Tongue (tissue), 2 donors: ENCODE measurements around the gene CNNM1. TPM values are rescaled to one million over a fixed set of nuclear protein-coding genes. Genes with fewer than 3 reads are reported as not detected.

Experiments
- DNase-seq: peaks from one replicate; pipeline ENCODE4 v3.0.0-alpha.2; 2015
- total RNA-seq: library from RNA; depleted of rRNA; stranded (reverse); fragments of >200 nt; gene quantifications from one replicate; pipeline ENCODE4 v1.2.3, GENCODE V29; 2014

Gene CNNM1
- total RNA-seq, 1 donor from 2014 or later = 0.92 TPM

DNA sequence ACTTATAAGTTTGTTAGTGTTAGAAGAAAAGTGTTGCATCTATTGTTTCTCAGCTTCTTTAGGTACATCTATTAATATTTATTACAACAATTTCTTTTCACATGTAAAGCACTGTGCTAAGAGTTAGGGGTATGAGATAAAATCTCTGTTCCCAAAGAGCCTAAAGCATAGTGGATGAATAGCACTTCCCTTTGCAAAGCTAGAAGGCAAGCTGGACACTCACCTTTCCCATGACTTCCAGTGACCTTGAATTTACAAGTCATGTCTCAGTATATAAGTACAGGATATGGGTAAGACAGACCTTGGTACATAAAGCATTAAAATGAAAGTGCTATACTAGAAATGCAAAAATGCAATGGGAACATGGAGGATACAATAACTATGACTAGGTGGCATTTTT is 8.7 kb downstream of the CNNM1 start:
- DNase-seq = no peak

DNA sequence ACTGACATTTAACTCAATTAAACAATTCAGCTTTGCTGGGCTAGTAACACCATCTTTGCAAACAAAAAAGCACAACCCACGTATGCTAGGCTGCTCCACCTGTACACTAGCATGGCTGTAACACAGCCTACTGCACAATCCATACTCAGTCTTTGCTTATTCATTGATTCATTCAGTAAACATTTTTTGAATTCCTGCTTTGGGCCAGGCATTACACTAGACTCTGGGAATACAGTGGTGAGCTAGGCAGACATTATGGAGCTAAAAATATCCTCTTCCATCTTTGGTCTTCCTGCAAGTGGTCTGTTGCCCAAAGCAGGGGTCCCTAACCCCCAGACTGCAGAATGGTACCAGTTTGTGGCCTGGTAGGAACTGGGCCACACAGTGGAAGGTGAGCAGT is 9.9 kb downstream of the CNNM1 start:
- no peak for DNase-seq

DNA sequence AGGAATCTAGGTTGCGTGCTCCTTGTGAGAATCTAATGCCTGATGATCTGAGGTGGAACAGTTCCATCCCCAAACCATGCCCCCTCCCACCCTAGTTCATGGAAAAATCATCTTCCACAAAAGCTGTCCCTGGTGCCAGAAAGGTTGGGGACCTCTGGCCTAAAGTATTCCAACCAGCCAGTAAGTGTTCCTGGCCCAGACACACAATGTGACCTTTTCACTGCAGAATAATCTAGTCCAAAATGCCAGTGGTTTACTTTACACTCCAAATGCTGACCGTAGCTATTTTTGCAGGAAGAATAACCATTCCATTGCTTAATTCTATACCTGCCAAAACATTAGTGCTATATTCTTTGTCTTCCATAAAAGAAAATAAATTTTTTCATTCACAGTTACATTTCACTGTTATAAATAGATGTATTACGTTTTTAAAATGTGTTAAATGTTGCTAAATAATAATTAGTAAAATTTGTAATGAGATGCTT is 10.4 kb downstream of the CNNM1 start:
- no peak for DNase-seq

DNA sequence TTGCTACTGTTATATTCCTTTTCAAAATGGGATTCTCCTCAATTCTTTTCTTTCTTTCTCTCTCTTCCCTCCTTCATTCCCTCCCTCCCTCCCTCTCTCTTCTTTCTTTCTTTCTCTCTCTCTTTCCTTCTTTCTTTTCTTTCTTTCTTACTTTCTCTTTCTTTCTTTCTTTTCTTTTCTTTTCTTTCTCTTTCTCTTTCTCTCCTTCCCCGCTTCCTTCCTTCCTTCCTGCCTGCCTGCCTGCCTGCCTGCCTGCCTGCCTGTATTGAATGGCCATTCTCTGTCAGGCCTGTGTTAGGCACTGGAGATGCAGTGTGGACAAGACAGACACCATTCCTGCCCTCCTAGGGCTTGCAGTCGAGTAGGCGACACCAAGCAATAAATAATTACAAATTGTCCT is 11.5 kb downstream of the CNNM1 start:
- no peak for DNase-seq

GRCh38 chr10:99341248-99341647 is 12.1 kb downstream of the CNNM1 start:
- no peak for DNase-seq

DNA sequence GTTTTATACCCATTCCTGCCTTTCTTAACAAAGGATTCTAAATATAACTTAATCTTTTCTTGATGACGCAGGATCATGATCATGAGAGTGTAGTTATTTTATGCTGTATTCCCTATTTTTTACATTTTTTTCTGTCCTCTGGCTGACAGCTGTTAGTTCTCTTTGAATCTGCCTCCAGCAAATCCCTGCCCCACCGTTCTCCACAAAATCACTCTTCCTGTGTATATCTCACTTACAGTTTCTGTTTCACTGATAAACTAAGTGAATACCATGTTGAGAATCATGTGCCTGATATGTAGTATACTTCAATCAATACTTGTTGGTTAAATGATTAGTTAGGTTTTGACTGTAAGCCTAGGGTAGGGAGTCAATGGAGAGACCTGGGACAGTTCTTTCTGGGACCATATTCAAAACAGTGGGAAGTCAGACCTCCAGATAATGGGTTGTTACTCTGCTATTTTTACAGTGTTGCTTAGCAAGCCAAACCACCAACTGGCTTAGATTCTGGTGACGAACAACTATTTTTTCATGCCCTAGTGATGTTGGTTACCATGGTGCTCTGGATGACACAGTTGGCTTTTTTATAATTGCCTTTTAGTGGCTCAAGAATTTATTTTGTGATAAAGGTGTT is 12.8 kb downstream of the CNNM1 start:
- DNase-seq = no peak

- DNase-seq = no peak
Observed at GRCh38 chr10:99343262-99343661, 14.1 kb downstream of the CNNM1 start.

DNA sequence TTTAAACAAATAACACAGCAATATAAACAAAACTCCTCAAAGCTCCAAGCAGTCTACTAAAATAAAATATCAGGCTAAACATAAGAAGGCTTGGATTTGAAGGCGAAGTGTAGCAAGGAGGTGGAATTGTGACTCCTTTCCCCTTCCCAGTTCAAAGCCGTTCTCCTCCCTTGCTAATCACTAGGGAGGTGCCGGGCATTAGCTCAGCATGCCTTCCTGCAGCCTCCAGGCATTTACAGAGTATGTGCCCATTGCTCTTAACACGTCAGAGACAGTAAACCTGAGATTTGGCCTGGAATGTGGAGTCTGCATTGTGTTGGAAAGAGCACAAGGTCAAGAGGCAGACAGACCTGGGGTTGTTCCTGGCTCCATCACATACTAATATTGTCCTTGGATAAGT is 15.6 kb downstream of the CNNM1 start:
- DNase-seq = no peak

DNA sequence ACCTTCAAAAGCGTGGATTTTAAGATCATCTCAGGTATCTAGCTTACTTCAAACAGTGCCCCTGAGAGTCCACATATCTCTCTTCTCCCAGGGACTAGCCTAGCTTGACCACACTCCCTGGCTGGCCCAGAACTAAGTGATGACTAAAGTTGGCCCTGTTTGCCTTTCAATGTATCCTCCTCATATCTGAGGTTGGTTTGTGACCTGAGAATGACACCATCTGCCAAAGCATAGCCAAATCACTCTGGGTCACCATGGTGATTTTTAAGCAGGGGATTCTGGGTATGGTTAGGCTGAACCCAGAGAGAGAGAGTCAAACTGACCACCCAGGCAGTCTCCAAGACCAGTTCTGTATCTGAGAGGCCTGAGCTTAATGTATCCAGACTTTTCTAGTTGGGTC is 16.2 kb downstream of the CNNM1 start:
- no peak for DNase-seq

DNA sequence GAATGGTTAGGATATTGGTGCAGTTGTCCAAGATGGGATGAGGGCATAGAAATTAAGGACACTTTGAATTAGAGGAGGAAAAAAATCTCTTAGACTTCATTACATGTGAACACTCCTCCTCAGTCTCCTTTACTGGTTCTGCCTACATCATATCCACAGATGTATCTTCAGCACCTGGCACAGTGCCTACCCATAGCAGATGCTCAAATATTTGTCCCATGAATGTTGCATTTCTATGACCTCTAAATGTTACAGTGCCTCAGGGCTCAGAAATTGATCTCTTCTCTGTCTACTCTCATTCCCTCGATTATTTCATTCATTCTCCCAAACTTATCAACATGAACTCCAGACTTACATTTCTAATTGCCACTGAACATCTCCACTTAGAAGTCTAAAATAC is 17.1 kb downstream of the CNNM1 start:
- DNase-seq = peak; percentile 18

DNA sequence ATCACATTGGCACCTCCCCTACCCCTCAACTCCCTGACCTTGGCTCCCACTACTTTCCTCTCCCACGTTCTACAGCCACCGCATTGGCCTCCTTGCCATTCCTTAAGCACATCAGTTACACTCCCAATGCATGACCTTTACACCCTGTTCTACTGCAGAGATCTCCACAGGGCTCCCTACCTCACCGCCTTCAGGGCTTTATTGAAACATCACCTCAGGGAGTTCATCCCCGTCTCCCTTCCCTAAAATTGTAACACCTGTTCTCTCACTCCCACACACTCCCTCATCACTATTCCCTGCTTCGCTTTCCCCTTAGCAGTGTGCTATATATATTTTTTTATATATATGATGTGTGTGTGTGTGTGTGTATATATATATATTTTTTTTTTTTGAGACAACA is 18.5 kb downstream of the CNNM1 start:
- DNase-seq = no peak

DNA sequence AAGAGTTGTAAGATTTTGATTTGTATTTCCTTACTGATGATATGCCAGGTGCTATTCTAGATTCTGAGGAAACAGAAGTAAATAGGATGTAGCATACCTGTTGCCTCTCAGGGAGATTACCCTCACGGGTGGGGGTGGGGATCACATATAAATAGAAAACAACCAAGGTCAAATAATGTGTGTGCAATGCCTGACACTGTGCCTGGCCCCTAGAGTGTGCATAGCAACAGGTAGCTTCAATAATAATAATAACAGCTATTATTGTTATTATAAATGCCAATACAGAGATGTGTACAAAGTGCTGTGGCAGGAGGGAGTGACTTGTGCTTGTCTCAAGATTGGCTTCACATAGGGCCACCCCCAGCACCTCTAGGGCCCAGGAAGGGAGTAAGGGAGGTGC is 24.0 kb downstream of the CNNM1 start:
- no peak for DNase-seq

DNA sequence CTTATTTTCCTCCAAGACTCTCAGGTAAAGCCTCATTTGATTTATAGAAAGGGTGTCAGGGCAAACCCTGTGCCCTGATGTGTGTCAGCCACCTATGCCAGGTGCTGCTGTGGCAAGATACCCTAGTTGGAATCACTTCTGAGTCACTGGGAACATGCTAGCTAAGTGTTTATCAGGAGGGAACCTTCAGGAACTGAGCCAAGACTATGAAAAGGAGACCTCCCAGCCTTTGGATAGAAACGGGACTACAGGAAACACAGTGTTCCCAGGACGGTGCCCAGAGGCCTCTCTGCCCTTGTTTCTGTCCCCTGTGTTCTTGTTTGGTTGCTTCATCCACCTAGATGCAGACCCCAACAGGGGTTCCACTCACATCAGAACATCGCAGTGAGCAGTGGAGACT is 28.5 kb downstream of the CNNM1 start:
- DNase-seq = no peak

GRCh38 chr10:99358101-99358500 is 28.9 kb downstream of the CNNM1 start:
- no peak for DNase-seq

DNA sequence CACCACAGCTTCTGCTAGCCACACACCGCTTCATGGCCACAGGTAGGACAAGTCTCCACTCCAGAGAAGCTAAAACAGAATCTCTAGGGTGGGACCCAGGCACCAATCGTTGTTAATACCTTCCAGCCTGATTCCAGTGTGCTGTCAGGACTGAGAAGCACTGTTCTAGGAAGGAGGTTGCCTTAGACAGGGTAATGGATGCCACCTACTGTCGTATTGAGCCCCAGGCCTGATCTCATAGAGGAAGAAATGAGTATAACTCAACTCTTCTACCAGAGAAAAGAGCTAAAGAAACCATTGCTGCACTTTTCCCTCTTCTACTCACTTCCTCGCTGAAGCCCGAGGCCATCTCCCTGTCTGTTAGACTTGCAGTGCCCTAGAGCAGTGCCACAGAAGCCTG is 31.8 kb downstream of the CNNM1 start:
- DNase-seq = no peak

DNA sequence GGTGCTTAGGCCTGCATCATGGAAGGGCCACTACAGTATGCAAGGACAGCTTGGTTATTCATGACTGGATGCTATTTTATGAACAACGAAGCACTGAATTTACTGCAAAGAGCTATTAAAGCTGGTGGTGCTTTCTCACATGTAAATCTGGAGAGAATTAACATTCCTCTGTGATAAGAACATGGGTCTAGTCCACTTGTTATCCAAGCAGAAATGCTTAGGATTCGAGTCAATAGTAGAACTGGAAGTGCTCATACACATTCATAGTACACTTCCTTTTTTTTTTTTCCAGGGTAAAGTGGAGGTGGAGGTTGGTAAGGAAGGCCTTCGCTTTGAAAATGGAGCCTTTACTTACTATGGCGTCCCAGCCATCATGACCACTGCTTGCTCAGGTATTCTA is 35.0 kb downstream of the CNNM1 start:
- no peak for DNase-seq

GRCh38 chr10:99365311-99365710 is 36.2 kb downstream of the CNNM1 start:
- no peak for DNase-seq

DNA sequence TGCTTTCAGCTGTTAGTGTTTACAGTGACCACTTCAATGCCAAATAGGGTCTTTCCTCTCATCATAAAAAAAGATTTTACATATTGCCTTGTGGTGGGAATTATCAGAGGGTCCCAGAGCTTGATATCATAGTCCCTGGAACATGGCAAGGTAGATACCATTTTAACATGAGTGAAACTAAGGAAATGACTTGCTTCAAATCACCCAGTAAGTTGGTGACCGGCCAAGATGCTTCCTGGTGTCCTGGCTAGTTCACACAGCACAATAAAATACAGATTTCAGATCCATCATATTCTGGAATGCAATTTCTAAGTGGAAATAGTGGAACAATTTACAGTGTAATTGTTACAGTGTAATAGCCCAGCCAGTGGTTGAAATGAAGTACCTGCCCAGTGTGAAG is 36.6 kb downstream of the CNNM1 start:
- DNase-seq = no peak

- no peak for DNase-seq
Observed at GRCh38 chr10:99366666-99367065, 37.5 kb downstream of the CNNM1 start.

GRCh38 chr10:99368646-99369045 is 39.5 kb downstream of the CNNM1 start:
- no peak for DNase-seq

DNA sequence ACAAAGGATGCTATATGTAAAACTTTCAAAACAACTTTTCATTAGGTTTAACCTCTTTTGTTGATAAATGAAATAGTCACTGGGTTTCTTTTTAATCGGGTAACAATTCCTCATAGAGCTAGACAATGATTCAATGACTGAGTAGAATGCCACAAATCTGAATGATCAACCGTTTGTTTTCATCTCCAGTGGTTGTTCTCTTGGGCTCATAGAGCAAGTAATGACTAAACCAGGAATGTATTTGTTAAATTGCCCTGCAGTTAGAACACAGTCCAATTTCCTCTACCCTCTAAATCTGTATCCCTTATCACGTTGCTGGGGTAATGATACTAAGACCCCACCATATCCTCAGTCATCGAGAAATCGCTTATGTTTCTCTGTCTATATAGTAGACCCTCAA is 40.0 kb downstream of the CNNM1 start:
- DNase-seq = no peak

DNA sequence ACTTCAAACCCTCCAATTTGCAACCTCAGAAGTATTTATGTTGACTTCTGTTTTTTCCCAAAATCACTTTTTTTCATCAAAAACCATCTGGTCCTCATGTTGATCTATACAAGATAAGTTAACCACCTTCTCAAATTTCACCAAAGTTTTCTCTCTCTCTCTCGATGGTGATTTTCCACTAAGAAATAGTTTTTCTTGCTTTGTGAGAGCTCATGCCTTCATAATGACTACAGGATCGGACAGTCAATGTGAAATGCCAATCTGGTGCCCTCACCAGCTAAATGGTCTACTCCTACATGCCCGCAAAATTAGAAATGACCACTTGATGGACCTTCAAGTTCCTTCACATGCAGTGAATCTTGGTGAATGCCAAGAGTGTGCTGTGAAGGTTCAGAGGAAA is 40.4 kb downstream of the CNNM1 start:
- no peak for DNase-seq

DNA sequence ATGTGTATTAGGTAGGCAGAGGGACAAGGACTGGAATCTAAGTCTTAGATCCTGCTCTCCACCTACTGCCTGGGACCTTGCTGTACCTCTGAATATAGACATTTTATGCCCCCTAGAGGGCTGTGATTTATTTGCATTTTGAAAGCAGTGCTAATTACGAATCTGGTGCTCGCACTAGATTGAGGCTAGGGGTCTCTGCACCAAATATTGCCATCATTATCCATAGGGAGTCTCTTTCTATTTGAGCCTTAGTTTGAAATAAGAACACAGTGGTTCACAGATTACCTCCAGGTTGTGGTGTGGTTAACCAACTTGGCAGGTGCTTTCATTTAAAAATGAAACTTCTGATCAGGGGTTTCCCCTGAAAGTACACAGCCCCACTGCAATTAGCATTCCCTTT is 41.8 kb downstream of the CNNM1 start:
- peak; percentile 32 for DNase-seq

DNA sequence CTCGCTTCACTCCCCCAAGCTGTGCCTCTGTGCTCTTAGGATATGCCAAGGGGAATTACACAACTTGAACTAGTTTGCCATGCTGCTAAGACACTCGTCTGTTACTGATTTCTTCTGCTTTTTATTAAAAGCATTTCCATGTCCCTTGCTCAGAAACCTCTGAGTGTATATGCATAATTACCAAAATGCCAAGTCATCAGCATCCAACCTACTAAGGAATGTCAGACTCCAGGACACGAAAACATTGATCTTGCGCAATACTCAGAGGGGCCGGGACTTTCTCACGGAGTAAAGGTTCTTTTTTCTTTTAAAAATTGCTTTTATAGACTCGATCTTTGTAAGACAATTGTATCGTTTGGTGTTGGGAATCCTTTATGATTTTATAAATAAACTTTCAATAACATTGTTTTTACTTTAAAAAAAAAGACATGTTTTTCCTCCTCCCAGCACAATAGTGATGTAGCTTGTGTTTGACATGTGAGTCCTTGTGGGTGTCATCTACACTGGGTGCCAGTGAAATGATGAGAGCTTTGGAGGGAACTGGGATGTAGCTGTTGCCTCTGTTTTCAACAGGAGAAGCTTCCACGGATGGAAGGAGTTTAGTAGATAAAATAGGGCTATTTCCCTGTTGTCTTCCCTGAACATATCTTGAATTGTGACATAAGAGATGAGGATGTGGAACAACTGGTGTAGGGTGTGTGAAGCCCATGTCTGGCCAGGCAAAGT is 43.6 kb downstream of the CNNM1 start:
- DNase-seq = no peak
